OCI-LY1 (cell line): ENCODE data around the gene TRPC4AP.
"Not testable (repeated sequence)": the region's sequence is repeated elsewhere in the genome, so short reads cannot be mapped to it uniquely, and the experiment has no call there.

Source experiments
- H2AFZ ChIP-seq: fragments of 200-600 bp; sonication (generic), shearing (Covaris generic); 2 replicates; pipeline ENCODE4 v1.6.0; 2014; ENCODE audit warnings: antibody characterized with exemption, mild to moderate bottlenecking, low read length
- H3F3A ChIP-seq: fragments of 200-600 bp; sonication (generic), shearing (Covaris generic); 2 replicates; pipeline ENCODE4 v1.6.0; 2014; ENCODE audit warnings: mild to moderate bottlenecking, antibody characterized with exemption, low read length, moderate library complexity; ENCODE audit not compliant: insufficient read depth
- H3K27ac ChIP-seq: fragments of 200-600 bp; sonication (generic); 2 replicates; pipeline ENCODE4 v1.5.1; 2014; ENCODE audit warnings: low read length, mixed run types, mild to moderate bottlenecking, low read depth; ENCODE audit not compliant: poor library complexity, severe bottlenecking
- H3K27me3 ChIP-seq: fragments of 200-600 bp; sonication (generic); 2 replicates; pipeline ENCODE4 v1.6.0; 2014; ENCODE audit warnings: antibody characterized with exemption, mild to moderate bottlenecking, low read length, moderate library complexity; ENCODE audit not compliant: insufficient read depth
- H3K36me3 ChIP-seq: fragments of 200-600 bp; sonication (generic); 2 replicates; pipeline ENCODE4 v1.6.1; 2014; ENCODE audit warnings: mild to moderate bottlenecking, antibody characterized with exemption, low read length, moderate library complexity, mixed read lengths; ENCODE audit not compliant: insufficient read depth
- H3K4me1 ChIP-seq: fragments of 200-600 bp; sonication (generic); 2 replicates; pipeline ENCODE4 v1.5.1; 2014; ENCODE audit warnings: mild to moderate bottlenecking, low read length, moderate library complexity; ENCODE audit not compliant: insufficient read depth, severe bottlenecking
- H3K4me2 ChIP-seq: fragments of 200-600 bp; sonication (generic), shearing (Covaris generic); 2 replicates; pipeline ENCODE4 v1.6.1; 2014; ENCODE audit warnings: low read length
- H3K4me3 ChIP-seq: fragments of 200-600 bp; sonication (generic); 2 replicates; pipeline ENCODE4 v1.5.1; 2014; ENCODE audit warnings: low read length, low read depth, mild to moderate bottlenecking, mixed read lengths; ENCODE audit not compliant: poor library complexity, severe bottlenecking
- H3K79me2 ChIP-seq: fragments of 200-600 bp; shearing (Covaris generic); 2 replicates; pipeline ENCODE4 v1.6.1; 2016; ENCODE audit warnings: mixed run types, low read length, mixed read lengths; ENCODE audit not compliant: insufficient read depth
- H3K9ac ChIP-seq: fragments of 200-600 bp; sonication (generic), shearing (Covaris generic); 2 replicates; pipeline ENCODE4 v1.6.1; 2014; ENCODE audit warnings: mild to moderate bottlenecking, low read length, mixed read lengths
- H3K9me2 ChIP-seq: fragments of 200-600 bp; sonication (generic), shearing (Covaris generic); 2 replicates; pipeline ENCODE4 v1.6.1; 2014; ENCODE audit warnings: low read depth, mild to moderate bottlenecking, low read length, mixed read lengths
- H3K9me3 ChIP-seq: fragments of 200-600 bp; shearing (Covaris generic); 2 replicates; pipeline ENCODE4 v1.6.1; 2014; ENCODE audit warnings: low read length, mixed read lengths
- H4K20me1 ChIP-seq: fragments of 200-600 bp; sonication (generic), shearing (Covaris generic); 2 replicates; pipeline ENCODE4 v1.6.0; 2016; ENCODE audit warnings: mild to moderate bottlenecking, low read length; ENCODE audit not compliant: insufficient read depth
- CTCF ChIP-seq: fragments of 200-600 bp; sonication (generic), shearing (Covaris generic); IDR thresholded peaks from 2 replicates; pipeline ENCODE4 v1.5.1; 2017; ENCODE audit warnings: mild to moderate bottlenecking, antibody characterized with exemption, low read length, moderate library complexity, mixed read lengths
- EZH2 ChIP-seq: fragments of 200-600 bp; sonication (generic), shearing (Covaris generic); IDR thresholded peaks from 2 replicates; pipeline ENCODE4 v1.8.0; 2017; ENCODE audit warnings: borderline replicate concordance, mixed run types, mild to moderate bottlenecking, antibody characterized with exemption, low read length, moderate library complexity, mixed read lengths

Gene TRPC4AP

GRCh38 chr20:35117629-35118028, 25.0 kb upstream of the TRPC4AP start:
- H3K4me1 ChIP-seq, result no peaks in the 10 kb centered on the region
- H3K4me3 ChIP-seq, result no peak overlapping the region
- H3F3A ChIP-seq, result no peaks in the 10 kb centered on the region
- no peaks in the 10 kb centered on the region for H3K27me3 ChIP-seq
- H3K36me3 ChIP-seq, result peaks cover 24% of the 10 kb centered on the region
- H3K9me2 ChIP-seq, result no peaks in the 10 kb centered on the region
- no peaks in the 10 kb centered on the region for H3K9me3 ChIP-seq
- H3K9ac ChIP-seq, result no peak overlapping the region
- H3K79me2 ChIP-seq, result no peaks in the 10 kb centered on the region
- H2AFZ ChIP-seq, result no peak overlapping the region
- TF ChIP-seq EZH2, result no peak
- no peak overlapping the region for H3K4me2 ChIP-seq
- H3K27ac ChIP-seq, result no peak overlapping the region
- H4K20me1 ChIP-seq, result no peaks in the 10 kb centered on the region

- H3K79me2 ChIP-seq, result no peaks in the 10 kb centered on the region
- H2AFZ ChIP-seq, result no peak overlapping the region
- no peak overlapping the region for H3K27ac ChIP-seq
- H3K27me3 ChIP-seq, result no peaks in the 10 kb centered on the region
- H3K9me2 ChIP-seq, result no peaks in the 10 kb centered on the region
- no peaks in the 10 kb centered on the region for H3K9me3 ChIP-seq
- no peak overlapping the region for H3K4me3 ChIP-seq
- H3K4me1 ChIP-seq, result no peaks in the 10 kb centered on the region
- peaks cover 23% of the 10 kb centered on the region for H3K36me3 ChIP-seq
- TF ChIP-seq CTCF, result no peak
- no peak for TF ChIP-seq EZH2
- H3F3A ChIP-seq, result no peaks in the 10 kb centered on the region
- no peak overlapping the region for H3K4me2 ChIP-seq
- H4K20me1 ChIP-seq, result no peaks in the 10 kb centered on the region
- no peak overlapping the region for H3K9ac ChIP-seq
Measured at GRCh38 chr20:35117196-35117595, 24.6 kb upstream of the TRPC4AP start.

GRCh38 chr20:35116258-35116657, 23.7 kb upstream of the TRPC4AP start:
- H3K4me2 ChIP-seq, result no peak overlapping the region
- H3K27me3 ChIP-seq, result no peaks in the 10 kb centered on the region
- H3F3A ChIP-seq, result no peaks in the 10 kb centered on the region
- H3K9me2 ChIP-seq, result no peaks in the 10 kb centered on the region
- TF ChIP-seq CTCF (no peak), EZH2 (no peak)
- H4K20me1 ChIP-seq, result no peaks in the 10 kb centered on the region
- no peak overlapping the region for H3K9ac ChIP-seq
- no peak overlapping the region for H2AFZ ChIP-seq
- no peak overlapping the region for H3K4me3 ChIP-seq
- H3K27ac ChIP-seq, result no peak overlapping the region
- H3K4me1 ChIP-seq, result no peaks in the 10 kb centered on the region
- H3K9me3 ChIP-seq, result no peaks in the 10 kb centered on the region
- H3K79me2 ChIP-seq, result no peaks in the 10 kb centered on the region
- peaks cover 14% of the 10 kb centered on the region for H3K36me3 ChIP-seq

- no peaks in the 10 kb centered on the region for H3K9me2 ChIP-seq
- H3K9me3 ChIP-seq, result no peaks in the 10 kb centered on the region
- TF ChIP-seq EZH2 (no peak), CTCF (no peak)
- no peak overlapping the region for H3K4me3 ChIP-seq
- no peak overlapping the region for H3K4me2 ChIP-seq
- H3K9ac ChIP-seq, result no peak overlapping the region
- H3K27me3 ChIP-seq, result no peaks in the 10 kb centered on the region
- H3K79me2 ChIP-seq, result no peaks in the 10 kb centered on the region
- no peak overlapping the region for H2AFZ ChIP-seq
- H3K36me3 ChIP-seq, result peaks cover 12% of the 10 kb centered on the region; the same call in 1 of the 2 replicates
- no peak overlapping the region for H3K27ac ChIP-seq
- no peaks in the 10 kb centered on the region for H3K4me1 ChIP-seq
- no peaks in the 10 kb centered on the region for H3F3A ChIP-seq
- H4K20me1 ChIP-seq, result no peaks in the 10 kb centered on the region
Measured at GRCh38 chr20:35115606-35116005, 23.0 kb upstream of the TRPC4AP start.

GRCh38 chr20:35112276-35112675, 19.7 kb upstream of the TRPC4AP start:
- H3K27ac ChIP-seq, H3F3A ChIP-seq, H3K9me3 ChIP-seq, H2AFZ ChIP-seq, H3K27me3 ChIP-seq, H3K9me2 ChIP-seq, H3K36me3 ChIP-seq, H3K4me3 ChIP-seq, H3K79me2 ChIP-seq, H3K4me2 ChIP-seq, H4K20me1 ChIP-seq, H3K4me1 ChIP-seq, H3K9ac ChIP-seq: not testable (repeated sequence)
